NCI-H2196 treated with DMSO at 0.1 percent for 48 hours (cell line): ENCODE results near the gene MEGF11.

Experiments
- DNase-seq: peaks from one replicate; lab custom pipeline; 2025; ENCODE audit not compliant: unreplicated experiment; lab: John Stamatoyannopoulos, UW

The MEGF11 gene

DNA sequence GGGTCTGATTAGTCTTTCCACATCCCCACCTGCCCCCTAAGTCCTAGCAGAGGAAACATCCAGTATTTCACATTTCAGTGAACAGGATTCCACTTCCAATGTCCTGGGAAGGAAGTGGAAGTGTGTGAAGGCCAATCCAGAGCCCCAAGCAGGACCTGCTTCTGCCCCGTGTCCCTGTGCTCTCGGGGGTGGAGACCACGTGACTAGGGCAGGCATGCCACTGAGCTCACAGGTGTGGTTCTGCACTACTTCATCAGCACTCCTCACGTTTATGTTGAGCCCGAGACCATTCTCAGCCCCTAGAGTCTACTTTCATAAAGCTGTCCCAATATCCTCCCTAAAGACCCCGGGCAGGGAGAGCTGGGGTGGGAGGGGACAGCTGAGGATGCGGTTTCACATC, 299.9 kb downstream of the MEGF11 start:
- no peak for DNase-seq

DNA sequence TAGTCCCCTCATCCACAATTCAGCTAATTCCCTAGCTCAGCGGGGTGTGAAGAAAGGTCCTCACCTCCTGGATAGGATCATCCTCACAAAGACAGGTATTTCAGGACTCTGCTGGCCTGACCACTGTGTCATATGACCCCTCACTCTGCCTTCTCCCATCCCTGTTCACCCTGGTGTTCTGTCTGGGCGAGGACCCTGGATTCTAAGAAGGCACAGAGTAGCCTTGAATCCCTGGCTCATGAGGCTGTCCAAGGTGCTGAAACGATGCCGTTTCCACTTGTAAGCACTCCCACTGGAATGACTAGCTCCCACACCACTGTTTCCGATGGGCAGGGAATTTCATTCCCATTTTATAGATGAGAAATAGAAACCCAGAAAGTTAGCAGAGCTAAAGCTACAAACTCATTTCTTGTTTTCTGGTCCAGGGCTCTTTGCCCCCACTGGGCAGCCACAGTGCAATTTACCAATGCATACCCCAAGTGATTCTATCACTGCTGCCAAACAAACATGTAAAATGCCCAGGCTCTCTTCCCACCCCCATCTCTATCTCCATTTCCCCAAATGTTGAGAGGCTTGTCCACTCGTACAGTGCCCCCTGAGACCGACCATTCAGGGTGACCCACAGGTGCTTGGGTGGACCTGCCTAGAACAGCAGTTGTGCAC, 301.0 kb downstream of the MEGF11 start:
- DNase-seq, result no peak

DNA sequence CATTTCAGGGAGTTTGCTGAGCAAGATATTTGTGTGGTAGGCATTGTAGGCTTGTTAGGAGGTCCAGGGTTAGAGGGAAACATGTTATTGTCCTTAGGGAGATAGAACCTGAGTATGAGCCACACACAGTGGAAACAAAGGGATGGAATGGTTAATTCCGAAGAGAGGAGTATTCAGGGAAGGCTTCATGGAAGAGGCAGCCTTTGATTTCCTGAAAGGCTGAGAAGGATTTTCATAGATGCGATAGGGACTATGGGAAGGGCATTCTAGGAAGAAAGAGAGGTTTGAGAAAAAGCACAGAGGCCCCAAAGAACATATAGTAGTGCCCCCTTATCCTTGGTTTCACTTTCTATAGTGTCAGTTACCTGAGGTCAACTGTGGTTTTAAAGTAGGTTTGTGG, 302.5 kb downstream of the MEGF11 start:
- DNase-seq, result no peak

DNA sequence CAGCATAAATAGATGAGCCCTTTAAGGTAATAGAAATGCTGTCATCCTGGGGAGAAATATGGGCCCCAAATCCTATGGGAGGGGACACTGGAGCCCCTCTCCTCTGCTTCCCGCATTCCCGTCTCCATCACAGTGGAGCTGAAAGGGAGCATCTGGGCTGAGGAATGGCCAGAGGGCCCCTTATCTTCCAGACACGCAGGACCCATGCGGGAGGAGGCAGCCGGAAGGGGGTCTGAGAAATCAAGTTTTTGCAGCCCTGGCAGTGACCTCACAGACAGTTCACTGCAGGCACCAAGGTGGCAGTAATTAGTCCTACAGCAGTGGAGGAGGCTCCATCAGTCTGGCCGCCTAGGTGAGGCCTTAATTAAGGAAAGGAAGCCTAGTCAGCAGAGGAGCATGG, 304.1 kb downstream of the MEGF11 start:
- no peak for DNase-seq

DNA sequence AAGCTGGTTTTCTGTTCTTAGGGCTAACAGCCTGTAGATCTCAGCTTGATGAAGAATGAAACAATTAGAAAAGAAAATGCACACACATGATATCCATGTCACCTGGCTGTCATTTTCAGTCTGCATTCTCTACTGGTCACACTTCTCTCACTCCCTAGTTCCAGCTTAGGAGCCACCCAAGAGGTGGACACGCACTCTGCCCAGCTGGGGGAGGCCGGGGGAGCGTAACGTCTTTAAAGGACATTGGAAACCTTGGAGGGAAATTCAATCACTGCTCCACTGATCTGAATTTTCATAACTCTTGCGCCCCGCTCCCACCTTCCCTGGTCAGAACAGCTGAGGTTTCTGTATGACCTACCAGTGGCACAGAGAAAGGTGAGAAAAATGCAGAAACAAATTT, 304.5 kb downstream of the MEGF11 start:
- DNase-seq, result no peak

DNA sequence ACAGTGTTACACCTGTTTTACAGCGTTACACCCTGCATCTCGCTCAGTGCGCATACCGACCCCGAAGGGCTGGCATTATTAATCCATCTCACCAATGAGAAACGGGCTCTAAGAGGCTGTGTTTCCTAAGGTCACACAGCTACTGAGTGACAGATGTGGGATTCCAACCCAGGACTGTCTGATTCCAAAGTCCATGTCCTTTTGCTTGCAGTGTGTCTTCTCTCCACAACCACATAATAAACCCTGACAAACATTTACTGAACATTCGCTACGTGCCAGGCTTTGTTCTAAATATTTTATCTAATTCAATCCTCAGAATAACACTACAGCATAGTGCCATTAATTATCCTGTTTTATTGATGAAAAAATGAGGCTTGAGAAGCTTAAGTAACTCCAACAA, 305.2 kb downstream of the MEGF11 start:
- DNase-seq, result no peak

DNA sequence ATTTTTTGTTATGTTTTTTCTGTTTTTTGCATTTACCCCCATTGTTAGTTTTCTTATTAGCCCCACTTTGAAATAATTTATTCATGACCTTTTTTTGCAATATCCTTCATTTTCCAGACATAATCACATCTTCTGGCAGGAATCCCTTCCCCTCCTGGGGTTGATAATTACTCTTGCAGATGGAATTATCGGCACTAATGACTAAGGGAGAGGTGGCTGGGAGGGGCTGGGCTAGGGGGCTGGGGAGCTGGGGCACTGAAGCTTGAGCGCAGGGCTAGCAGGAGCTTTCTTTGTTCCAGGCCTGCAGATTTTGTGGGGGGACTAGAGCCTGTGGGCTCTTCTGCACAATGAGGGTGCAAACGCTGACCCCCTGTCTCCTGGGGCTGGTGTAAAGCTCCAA, 306.5 kb downstream of the MEGF11 start:
- no peak for DNase-seq

DNA sequence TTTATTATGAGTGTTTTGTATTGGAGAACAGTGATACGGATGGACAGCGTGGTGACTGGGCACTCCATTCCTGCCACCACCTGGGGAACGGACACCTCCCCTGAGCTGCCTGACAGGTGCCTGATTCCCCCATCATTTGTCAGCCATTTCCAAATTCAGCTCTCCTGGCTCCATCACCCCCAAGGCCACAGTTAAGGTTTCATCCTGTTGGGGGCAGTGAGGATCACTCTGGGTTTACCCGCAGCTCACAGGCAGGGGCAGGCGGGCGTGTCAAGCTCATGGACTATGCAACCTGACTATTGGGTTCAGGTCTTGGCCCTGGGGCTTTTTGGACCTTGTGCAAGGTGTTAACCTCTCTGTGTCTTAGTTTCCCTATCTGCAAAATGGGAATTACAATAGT, 307.9 kb downstream of the MEGF11 start:
- DNase-seq, result no peak

DNA sequence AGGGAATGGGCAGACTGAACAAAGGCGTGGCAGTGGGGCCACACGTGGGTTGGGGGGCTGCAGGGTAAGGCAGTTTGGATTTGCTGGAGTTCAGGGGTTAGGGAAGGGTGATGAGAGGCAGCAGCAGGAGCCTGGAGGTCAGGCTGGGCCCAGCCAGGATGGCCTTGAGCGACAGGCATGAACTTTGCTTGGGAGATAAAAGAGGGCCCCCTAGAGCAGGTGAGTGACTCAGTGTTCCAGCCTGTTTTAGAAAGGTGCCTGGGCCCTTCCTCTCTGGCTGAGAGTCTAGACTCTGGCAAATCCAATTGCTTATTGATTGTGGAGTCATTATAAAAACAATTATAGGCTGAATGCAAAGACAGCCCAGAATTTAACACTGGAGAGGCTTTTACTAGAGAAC, 309.1 kb downstream of the MEGF11 start:
- no peak for DNase-seq

DNA sequence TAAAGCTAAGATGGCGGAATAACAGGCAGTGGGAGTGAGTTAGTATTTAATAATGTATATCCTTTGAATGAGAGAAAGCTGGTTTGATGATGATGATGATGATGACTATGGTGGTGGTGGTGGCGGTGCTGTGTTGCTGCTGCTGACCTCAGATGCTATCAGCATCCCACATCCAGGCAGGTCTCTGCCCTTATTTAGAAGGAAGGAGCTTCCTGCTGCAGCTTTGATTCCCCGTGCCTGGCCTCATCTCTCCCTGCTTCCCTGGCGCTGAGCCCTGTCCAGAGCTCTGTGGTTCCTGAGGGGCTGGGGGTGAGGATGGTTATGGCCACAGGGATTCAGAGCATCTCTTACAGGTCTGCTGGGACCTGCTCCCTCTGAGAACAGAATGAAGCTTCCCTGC, 311.1 kb downstream of the MEGF11 start:
- DNase-seq, result no peak

DNA sequence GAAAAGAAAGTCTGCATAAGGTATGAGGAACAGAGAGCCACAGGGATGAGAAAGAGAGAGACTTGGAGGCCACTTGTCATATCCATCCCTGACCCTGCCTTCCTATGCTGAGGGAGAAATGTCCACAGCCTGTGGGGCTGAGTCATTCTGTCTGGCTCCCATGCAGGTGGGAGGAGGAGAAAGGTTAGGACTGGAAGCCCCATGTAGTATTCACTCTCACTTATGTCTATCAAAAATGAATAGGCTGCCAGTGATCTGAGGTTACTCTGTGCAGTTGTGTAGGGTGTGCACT, 313.0 kb downstream of the MEGF11 start:
- no peak for DNase-seq

DNA sequence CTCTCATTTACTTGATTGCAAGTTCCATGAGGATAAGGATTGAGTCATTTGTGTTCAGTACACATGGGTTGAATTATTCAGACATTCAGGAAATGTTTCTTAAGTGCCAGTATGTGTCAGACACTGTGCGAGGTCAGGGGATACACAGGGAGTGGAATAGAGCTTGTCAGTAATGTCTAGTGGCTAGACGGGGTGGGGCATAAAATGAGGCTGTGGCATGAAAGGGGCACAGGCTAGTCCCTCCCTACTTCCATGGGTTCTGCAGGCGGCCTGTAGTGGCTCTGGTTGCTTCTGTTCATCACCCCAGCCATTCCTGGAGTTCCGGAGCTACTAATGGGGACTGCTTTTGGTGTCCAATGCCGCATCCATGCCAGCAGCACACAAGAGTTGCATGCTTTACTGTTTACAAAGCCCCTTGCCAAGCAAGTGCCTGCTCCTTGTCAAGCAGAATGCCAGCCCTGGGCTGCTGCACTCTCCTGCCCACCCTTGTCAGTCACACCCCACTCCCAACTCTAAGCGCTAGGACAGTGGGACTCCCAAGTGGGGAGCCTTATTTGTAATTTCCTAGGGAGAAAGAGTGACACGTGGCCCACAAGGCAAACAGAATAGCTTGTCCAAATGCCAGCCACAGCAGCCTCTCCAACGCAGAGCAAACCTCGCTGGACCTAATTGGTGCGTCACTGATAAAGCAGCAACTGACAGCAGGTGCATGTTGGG, 313.5 kb downstream of the MEGF11 start:
- peak; percentile 66 for DNase-seq

DNA sequence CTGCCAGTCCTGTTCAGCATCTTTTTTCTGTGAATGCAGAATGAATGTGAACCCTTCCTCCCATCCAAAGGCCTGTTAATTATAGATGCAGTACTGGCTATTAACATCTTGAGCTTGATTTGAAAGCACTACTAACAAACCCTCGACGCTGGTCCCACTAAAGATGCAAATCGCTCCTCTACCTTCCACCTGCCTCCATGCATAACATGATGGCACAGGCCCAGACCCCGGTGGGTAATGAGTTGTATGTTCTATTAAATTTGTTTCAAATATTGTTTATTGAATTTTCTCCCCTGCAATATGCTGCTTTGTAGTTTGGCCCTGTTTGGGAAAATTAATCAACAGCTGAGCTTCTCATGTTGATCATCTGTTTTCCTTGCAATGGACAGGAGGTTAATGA, 314.9 kb downstream of the MEGF11 start:
- DNase-seq, result no peak

DNA sequence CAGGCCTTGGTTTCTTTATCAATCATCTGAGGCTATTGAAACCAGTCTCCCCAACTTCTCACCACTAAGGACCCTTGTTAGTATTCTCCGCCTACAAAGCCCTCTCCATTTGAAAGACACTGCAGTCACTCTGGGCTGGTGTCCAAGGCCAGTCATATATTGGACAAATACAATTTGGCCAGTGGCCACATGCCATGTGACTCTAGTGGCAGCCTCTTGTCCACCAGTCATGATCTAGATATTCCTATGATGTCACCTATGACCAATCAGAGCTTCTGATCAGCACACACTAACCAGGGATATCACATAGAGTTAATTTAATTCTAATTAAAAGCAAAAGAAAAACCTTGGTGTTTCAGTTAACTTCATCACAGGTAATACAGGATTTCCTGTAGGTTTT, 316.1 kb downstream of the MEGF11 start:
- DNase-seq, result peak; percentile 53

DNA sequence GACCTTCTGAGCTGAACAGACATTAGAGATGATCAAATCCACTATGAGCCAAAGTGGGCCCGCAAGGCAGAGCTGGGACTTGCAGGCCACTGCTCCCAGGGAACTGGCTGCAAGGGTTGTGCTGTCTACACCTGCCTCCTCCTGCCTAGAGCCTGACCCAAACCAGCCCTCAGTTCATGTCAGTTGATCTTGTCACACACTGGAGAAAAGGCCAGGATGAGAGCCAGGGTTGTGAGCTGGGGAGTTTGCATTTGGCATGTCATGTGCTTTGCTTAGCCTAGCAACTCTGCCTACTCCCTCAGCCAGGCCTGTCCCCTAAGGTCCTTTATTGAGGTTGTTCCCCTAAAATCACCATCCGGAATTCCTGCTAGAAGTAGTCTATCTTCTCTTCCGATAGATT, 316.5 kb downstream of the MEGF11 start:
- peak; percentile 36 for DNase-seq

DNA sequence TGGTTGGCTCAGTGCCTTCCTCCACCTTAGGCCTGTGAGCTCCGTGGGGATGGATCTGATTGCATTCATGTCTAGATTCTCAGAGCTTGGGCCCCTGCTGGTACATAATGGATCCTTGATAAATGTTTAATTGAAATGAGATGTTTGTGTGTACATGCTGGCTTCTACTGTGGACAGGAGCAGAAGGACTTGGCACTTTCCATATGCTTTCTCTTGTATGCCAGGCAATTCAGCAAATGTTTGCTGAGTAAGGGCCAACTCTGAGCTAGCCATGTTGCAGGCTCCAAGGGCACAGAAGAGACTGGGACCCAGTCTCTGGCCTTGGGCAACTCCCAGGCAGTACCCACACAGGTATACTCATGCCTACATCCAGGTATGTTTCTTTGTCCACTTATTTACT, 317.3 kb downstream of the MEGF11 start:
- no peak for DNase-seq

DNA sequence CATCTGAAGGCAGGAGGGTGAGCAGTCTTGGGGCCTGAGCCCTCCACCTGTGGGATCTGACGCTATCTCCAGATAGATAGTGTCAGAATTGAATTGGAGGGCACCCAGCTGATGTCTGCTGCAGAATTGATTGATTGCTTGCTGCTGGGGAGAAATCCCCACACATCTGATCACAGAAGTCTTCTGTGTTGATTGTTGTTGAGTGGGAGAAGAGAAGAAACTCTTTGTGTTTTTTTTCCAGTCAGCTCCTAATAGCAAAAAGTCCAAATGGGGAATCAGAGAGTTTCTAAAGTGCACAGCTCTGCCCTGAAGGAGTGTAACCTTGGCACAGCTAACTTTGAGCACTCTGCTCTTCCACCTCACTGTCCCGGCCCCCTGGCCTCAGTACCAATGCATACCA, 318.2 kb downstream of the MEGF11 start:
- no peak for DNase-seq

DNA sequence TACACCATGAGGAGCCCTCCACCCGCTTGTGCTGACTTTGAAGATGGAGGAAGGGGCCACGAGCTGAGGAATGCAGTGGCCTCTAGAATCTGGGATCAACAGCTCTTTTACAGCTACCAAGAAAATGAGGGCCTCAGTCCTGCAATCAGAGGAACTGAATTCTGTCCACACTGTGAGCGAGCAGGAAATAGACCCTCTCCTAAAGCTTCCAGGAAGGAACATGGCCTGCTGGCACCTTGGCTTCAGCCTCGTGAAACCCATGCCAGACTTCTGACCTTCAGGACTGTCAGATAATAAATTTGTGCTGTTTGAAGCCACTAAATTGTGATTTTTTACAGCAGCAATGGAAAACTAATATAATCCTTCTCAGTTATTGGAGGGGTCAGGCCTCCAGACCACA, 322.3 kb downstream of the MEGF11 start:
- DNase-seq, result no peak

DNA sequence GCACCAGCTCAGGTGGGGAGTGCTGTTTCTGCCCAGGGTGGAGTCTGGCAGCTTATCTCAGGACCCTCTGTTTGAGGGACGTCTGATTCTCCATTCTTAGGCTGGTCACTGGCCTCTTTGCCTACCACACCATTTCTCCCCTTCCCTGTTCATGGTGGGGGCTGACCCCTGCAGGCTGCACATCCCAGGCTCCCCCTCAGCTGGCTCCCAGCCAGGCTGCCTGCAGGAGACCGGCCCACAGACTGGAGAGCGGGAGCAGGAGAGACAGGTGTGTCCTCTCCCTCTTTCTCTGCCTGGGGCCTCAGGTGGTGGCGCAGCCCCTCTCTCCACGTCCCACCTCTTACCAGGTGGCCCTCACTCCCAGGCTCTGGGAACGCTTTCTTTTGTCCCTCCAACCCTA, 323.4 kb downstream of the MEGF11 start:
- DNase-seq, result no peak

DNA sequence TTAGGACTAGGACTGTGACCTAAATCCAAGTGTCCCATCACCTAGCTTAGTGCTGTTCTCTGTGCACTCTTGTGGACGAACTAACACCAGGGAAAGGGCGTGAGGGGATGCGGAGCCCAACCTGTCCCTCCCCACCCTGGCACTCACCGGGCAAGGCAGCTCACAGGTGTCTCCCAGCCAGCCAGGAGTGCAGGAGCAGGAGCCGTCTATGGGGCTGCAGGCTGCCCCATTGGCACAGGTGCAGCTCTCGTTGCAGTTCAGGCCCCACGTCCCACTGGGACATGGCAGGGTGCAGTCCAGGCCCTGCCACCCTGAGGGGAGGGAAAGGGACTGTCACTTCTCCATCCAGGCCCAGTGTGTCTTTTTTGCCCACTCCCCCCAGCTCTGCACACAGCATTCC, 324.0 kb downstream of the MEGF11 start:
- no peak for DNase-seq

DNA sequence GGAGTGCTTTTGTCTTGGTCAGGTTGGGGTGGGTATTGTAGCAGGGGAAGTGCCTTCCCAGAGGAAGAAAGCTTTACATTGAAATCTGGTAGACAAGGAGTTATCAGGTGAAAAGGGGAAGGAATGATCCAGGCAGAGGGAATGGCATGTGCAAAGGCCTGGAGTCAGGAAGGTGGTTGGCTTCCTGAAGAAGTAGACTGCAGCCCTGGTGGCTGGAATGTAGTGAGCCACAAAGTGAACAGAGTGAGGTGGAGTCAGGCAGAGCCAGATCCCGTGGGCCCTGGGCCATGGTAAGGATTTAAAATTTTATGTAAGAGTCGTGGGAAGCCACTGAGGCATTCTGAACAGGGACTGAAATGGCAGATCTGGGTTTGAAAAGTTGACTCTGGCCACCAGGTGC, 326.0 kb downstream of the MEGF11 start:
- DNase-seq, result no peak

DNA sequence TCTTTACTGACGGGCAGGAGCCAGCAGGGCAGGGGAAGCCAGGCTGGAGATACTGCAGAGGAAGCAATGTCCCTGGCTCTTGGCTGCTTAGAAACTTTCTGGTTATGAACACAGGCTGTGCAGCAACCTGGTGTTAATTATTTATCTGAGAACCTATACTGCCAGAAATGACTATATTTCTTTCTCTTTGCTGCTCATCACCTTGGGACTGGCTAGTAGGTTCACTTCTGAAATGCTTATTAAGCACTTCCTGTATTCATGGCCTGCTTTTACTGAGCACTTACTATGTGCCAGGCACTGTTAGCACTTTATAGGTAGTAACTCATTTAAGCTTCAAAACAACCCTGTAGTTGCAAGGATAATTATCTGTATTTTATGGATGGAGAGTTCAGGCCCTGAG, 326.7 kb downstream of the MEGF11 start:
- no peak for DNase-seq

DNA sequence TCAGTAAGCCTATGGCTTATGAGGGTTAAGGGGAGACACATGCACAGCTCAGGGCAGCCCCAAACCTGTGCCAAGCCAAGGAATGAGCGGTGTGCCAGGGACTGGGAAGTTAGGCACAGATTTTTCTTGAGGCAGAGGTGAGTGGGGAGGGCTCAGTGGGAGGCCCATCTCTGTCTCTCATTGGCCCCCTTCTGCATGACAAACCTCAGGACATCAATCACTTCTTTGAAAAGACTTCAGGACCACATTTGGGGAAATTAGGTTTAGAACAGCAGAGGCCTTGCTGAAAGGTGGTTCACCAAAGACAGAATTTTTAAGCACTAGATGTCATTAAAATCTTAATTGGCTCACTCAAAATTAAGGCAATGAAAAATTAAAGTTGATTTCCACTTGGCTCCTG, 327.1 kb downstream of the MEGF11 start:
- no peak for DNase-seq
